RWPE2 (cell line): ENCODE results near the gene XCL2.

Experiments
- ATAC-seq: fragments of 200-7000 bp; cut with Tn5 transposase; 3 replicates; pipeline ENCODE4 v1.9.1; 2021; ENCODE audit warnings: low read depth
- DNase-seq: peaks from one replicate; pipeline ENCODE4 v3.0.0-alpha.2; 2020; ENCODE audit warnings: low spot score
- H3K27ac ChIP-seq: fragments of 450-650 bp; 2 replicates; pipeline ENCODE4 v1.5.1; 2017; ENCODE audit warnings: mild to moderate bottlenecking; ENCODE audit not compliant: poor library complexity, severe bottlenecking
- H3K27me3 ChIP-seq: fragments of 250-450 bp; sonication (Bioruptor Pico); 2 replicates; pipeline ENCODE4 v1.5.1; 2021; ENCODE audit warnings: mild to moderate bottlenecking, moderate library complexity; ENCODE audit not compliant: insufficient read depth, poor library complexity, severe bottlenecking
- H3K36me3 ChIP-seq: fragments of 250-450 bp; sonication (Bioruptor Pico); 2 replicates; pipeline ENCODE4 v1.5.1; 2020; ENCODE audit warnings: low read depth, mild to moderate bottlenecking, moderate library complexity
- H3K4me1 ChIP-seq: fragments of 250-450 bp; sonication (Bioruptor Pico); 2 replicates; pipeline ENCODE4 v1.5.1; 2021; ENCODE audit warnings: mild to moderate bottlenecking, moderate library complexity; ENCODE audit not compliant: insufficient read depth, poor library complexity, severe bottlenecking
- H3K4me3 ChIP-seq: fragments of 250-450 bp; sonication (Bioruptor Pico); 2 replicates; pipeline ENCODE4 v1.5.1; 2021; ENCODE audit warnings: mild to moderate bottlenecking, moderate library complexity; ENCODE audit not compliant: severe bottlenecking
- H3K9me3 ChIP-seq: fragments of 250-450 bp; sonication (Bioruptor Pico); 2 replicates; pipeline ENCODE4 v1.5.1; 2021; ENCODE audit warnings: mild to moderate bottlenecking, moderate library complexity; ENCODE audit not compliant: severe bottlenecking
- CTCF ChIP-seq: fragments of 450-650 bp; IDR thresholded peaks from one replicate; pipeline ENCODE4 v1.5.1; 2017; ENCODE audit warnings: mild to moderate bottlenecking, moderate library complexity; ENCODE audit not compliant: poor library complexity, severe bottlenecking

XCL2 gene

DNA sequence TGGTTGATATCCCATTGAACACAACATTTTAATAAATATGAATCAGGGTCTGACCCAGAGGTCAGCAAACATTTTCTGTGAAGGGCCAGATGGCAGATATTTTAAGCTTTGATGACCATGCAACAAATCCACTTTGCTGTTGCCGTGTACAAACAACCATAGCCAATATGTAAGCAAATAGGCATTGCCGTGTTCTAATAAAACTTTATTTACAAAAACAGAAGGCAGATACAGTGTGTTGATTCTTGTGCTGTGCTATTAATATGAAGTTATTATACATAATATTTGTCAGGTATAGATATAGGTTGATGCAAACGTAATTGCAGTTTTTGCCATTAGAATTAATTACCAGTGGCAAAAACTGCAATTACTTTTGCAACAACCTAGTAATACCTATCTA is 23.8 kb upstream of the XCL2 start:
- no peak for ATAC-seq
- H3K4me1 ChIP-seq, result no peaks in the 10 kb centered on the region

GRCh38 chr1:168567007-168567406 is 23.2 kb upstream of the XCL2 start:
- DNase-seq (no peak), ATAC-seq (no peak)
- H3K9me3 ChIP-seq, result no peaks in the 10 kb centered on the region
- H3K27ac ChIP-seq, result no peak overlapping the region
- no peaks in the 10 kb centered on the region for H3K36me3 ChIP-seq
- no peaks in the 10 kb centered on the region for H3K4me1 ChIP-seq
- H3K4me3 ChIP-seq, result no peak overlapping the region
- TF ChIP-seq CTCF, result no peak
- H3K27me3 ChIP-seq, result no peaks in the 10 kb centered on the region

More for the DNA sequence above, 23.8 kb upstream of the XCL2 start:
- Histone ChIP-seq H3K9me3 (no peaks in the 10 kb centered on the region), H3K27me3 (no peaks in the 10 kb centered on the region), H3K4me3 (no peak overlapping the region), H3K36me3 (no peaks in the 10 kb centered on the region), H3K27ac (no peak overlapping the region)
- DNase-seq, result no peak
- TF ChIP-seq CTCF, result no peak

DNA sequence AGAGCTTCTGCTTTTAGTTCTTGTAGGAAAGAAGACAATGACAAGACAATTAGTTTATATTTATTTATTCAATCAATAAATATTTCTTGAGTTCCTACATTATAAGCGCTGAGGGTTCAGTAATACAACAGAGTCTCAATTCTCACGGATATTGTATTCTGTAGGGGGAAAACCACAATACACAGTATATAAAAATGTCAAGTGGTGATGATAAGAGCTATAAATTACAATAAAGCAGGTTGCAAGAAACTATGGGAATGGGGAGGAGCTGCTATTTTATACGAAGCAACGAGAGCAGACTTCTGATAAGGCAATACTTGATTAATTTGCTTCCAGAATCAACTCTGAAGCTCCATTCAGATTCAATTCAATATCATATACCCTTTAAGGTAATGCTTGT is 22.0 kb upstream of the XCL2 start:
- Histone ChIP-seq H3K9me3 (no peaks in the 10 kb centered on the region), H3K4me3 (no peak overlapping the region), H3K36me3 (no peaks in the 10 kb centered on the region), H3K4me1 (no peaks in the 10 kb centered on the region), H3K27me3 (no peaks in the 10 kb centered on the region), H3K27ac (no peak overlapping the region)
- TF ChIP-seq CTCF, result no peak
- no peak for ATAC-seq
- DNase-seq, result no peak

- ATAC-seq (no peak), DNase-seq (no peak)
- Histone ChIP-seq H3K4me1 (no peaks in the 10 kb centered on the region), H3K27me3 (no peaks in the 10 kb centered on the region), H3K4me3 (no peak overlapping the region), H3K36me3 (no peaks in the 10 kb centered on the region), H3K9me3 (no peaks in the 10 kb centered on the region), H3K27ac (no peak overlapping the region)
- TF ChIP-seq CTCF, result no peak
These were observed 18.2 kb upstream of the XCL2 start for GRCh38 chr1:168561989-168562388.

GRCh38 chr1:168560370-168560769 is 16.6 kb upstream of the XCL2 start:
- H3K27ac ChIP-seq, result no peak overlapping the region
- H3K27me3 ChIP-seq, result no peaks in the 10 kb centered on the region
- no peak for ATAC-seq
- no peaks in the 10 kb centered on the region for H3K36me3 ChIP-seq
- TF ChIP-seq CTCF, result no peak
- H3K4me1 ChIP-seq, result no peaks in the 10 kb centered on the region
- H3K9me3 ChIP-seq, result no peaks in the 10 kb centered on the region
- DNase-seq, result no peak
- H3K4me3 ChIP-seq, result no peak overlapping the region
